HEK293 (cell line): ENCODE measurements around the gene STK11.

ENCODE experiments used
- MYNN ChIP-seq: fragments of 450-650 bp; formaldehyde crosslinking; IDR thresholded peaks from 2 replicates; pipeline ENCODE4 v1.5.1; 2016; ENCODE audit warnings: missing biosample characterization, missing genetic modification characterization, borderline replicate concordance
- PRDM4 ChIP-seq: fragments of 450-650 bp; formaldehyde crosslinking; IDR thresholded peaks from 2 replicates; pipeline ENCODE4 v1.5.1; 2017; ENCODE audit warnings: missing biosample characterization, missing genetic modification characterization
- YY1 ChIP-seq: fragments of 450-650 bp; formaldehyde crosslinking; IDR thresholded peaks from 2 replicates; pipeline ENCODE4 v1.5.1; 2018; ENCODE audit warnings: missing biosample characterization, missing genetic modification characterization
- ZBTB44 ChIP-seq: fragments of 450-650 bp; IDR thresholded peaks from 2 replicates; pipeline ENCODE4 v1.5.1; 2018; ENCODE audit warnings: missing biosample characterization, mild to moderate bottlenecking, missing genetic modification characterization
- ZBTB48 ChIP-seq: fragments of 450-650 bp; formaldehyde crosslinking; IDR thresholded peaks from 2 replicates; pipeline ENCODE4 v1.5.1; 2016; ENCODE audit warnings: missing biosample characterization, missing genetic modification characterization
- ZFP41 ChIP-seq: fragments of 450-650 bp; formaldehyde crosslinking; IDR thresholded peaks from 2 replicates; pipeline ENCODE4 v1.5.1; 2016; ENCODE audit warnings: missing biosample characterization, missing genetic modification characterization, borderline replicate concordance
- ZNF121 ChIP-seq: fragments of 450-650 bp; formaldehyde crosslinking; IDR thresholded peaks from 2 replicates; pipeline ENCODE4 v1.5.1; 2016; ENCODE audit warnings: missing biosample characterization, missing genetic modification characterization
- ZNF19 ChIP-seq: fragments of 450-650 bp; formaldehyde crosslinking; IDR thresholded peaks from 2 replicates; pipeline ENCODE4; 2016; ENCODE audit warnings: missing biosample characterization, missing genetic modification characterization, low read depth
- ZNF350 ChIP-seq: fragments of 450-650 bp; formaldehyde crosslinking; IDR thresholded peaks from 2 replicates; pipeline ENCODE4 v1.5.0; 2017; ENCODE audit warnings: missing biosample characterization, mild to moderate bottlenecking, missing genetic modification characterization
- ZNF366 ChIP-seq: fragments of 450-650 bp; formaldehyde crosslinking; conservative IDR thresholded peaks from 2 replicates; pipeline ENCODE4 v1.5.1; 2016; ENCODE audit warnings: missing biosample characterization, missing genetic modification characterization
- ZNF510 ChIP-seq: fragments of 450-650 bp; formaldehyde crosslinking; IDR thresholded peaks from 2 replicates; pipeline ENCODE4 v1.5.1; 2018; ENCODE audit warnings: mild to moderate bottlenecking, missing genetic modification characterization, missing biosample characterization; ENCODE audit not compliant: insufficient replicate concordance
- ZNF792 ChIP-seq: fragments of 450-650 bp; formaldehyde crosslinking; IDR thresholded peaks from 2 replicates; pipeline ENCODE4 v1.5.1; 2016; ENCODE audit warnings: missing biosample characterization, missing genetic modification characterization
- TF ChIP-seq, protein P1 (sequence below): sonication (generic); formaldehyde crosslinking; IDR thresholded peaks from 2 replicates; pipeline ENCODE4 v1.8.1; 2022; ENCODE audit warnings: mild to moderate bottlenecking, moderate library complexity, missing genetic modification reagents
- TF ChIP-seq, protein P2 (sequence below): fragments of 450-650 bp; formaldehyde crosslinking; IDR thresholded peaks from 2 replicates; pipeline ENCODE4 v1.5.1; 2016; ENCODE audit warnings: missing biosample characterization, missing genetic modification characterization

- TF ChIP-seq ZNF19 (tag by site-specific recombination) (no peak), ZBTB48 (no peak), ZBTB44 (tag by site-specific recombination) (no peak), ZNF350 (no peak), ZNF366 (tag by site-specific recombination) (no peak), PRDM4 (tag by site-specific recombination) (no peak), ZNF510 (tag by site-specific recombination) (no peak), ZNF792 (tag by site-specific recombination) (no peak), ZNF121 (tag by site-specific recombination) (no peak), YY1 (tag by site-specific recombination) (no peak), ZFP41 (tag by site-specific recombination) (no peak), MYNN (tag by site-specific recombination) (no peak)
- TF ChIP-seq, protein P1, sequence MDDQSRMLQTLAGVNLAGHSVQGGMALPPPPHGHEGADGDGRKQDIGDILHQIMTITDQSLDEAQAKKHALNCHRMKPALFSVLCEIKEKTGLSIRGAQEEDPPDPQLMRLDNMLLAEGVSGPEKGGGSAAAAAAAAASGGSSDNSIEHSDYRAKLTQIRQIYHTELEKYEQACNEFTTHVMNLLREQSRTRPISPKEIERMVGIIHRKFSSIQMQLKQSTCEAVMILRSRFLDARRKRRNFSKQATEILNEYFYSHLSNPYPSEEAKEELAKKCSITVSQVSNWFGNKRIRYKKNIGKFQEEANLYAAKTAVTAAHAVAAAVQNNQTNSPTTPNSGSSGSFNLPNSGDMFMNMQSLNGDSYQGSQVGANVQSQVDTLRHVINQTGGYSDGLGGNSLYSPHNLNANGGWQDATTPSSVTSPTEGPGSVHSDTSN (CRISPR knock-in tag), result no peak
- TF ChIP-seq, protein P2, sequence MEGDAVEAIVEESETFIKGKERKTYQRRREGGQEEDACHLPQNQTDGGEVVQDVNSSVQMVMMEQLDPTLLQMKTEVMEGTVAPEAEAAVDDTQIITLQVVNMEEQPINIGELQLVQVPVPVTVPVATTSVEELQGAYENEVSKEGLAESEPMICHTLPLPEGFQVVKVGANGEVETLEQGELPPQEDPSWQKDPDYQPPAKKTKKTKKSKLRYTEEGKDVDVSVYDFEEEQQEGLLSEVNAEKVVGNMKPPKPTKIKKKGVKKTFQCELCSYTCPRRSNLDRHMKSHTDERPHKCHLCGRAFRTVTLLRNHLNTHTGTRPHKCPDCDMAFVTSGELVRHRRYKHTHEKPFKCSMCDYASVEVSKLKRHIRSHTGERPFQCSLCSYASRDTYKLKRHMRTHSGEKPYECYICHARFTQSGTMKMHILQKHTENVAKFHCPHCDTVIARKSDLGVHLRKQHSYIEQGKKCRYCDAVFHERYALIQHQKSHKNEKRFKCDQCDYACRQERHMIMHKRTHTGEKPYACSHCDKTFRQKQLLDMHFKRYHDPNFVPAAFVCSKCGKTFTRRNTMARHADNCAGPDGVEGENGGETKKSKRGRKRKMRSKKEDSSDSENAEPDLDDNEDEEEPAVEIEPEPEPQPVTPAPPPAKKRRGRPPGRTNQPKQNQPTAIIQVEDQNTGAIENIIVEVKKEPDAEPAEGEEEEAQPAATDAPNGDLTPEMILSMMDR (tag by site-specific recombination), result no peak
Observed at GRCh38 chr19:1210227-1210538, 4.6 kb downstream of the STK11 start.
